Liver (tissue), 3 donors: ENCODE results near the gene MFSD1.
A peak's percentile ranks its signal among the peaks of the same experiment; 100 is the strongest.

ENCODE experiments used
- ATF3 ChIP-seq: IDR thresholded peaks from 2 replicates; pipeline ENCODE4 v1.6.1; 2016; ENCODE audit warnings: antibody characterized with exemption
- CTCF ChIP-seq: fragments of 150-350 bp; IDR thresholded peaks from 2 replicates; pipeline ENCODE4 v1.5.1; 2017; ENCODE audit warnings: improper control_type of control experiment, low read depth, low read length; ENCODE audit not compliant: missing input control
- GABPA ChIP-seq, 2 donors: IDR thresholded peaks in 1 of 2; conservative IDR thresholded peaks in 1 of 2; 2 replicates each; pipeline ENCODE4 v1.6.1; 2016; ENCODE audit warnings: antibody characterized with exemption in 2 of 2, mild to moderate bottlenecking in 1 of 2, moderate library complexity in 1 of 2
- REST ChIP-seq: IDR thresholded peaks from 2 replicates; pipeline ENCODE4 v1.6.1; 2016; ENCODE audit warnings: antibody characterized with exemption, mild to moderate bottlenecking
- RXRA ChIP-seq, 2 donors: IDR thresholded peaks; 2 replicates each; pipeline ENCODE4 v1.6.1; 2017 to 2018; ENCODE audit warnings: antibody characterized with exemption in 2 of 2, mild to moderate bottlenecking in 1 of 2
- TAF1 ChIP-seq: conservative IDR thresholded peaks from 2 replicates; pipeline ENCODE4 v1.6.1; 2016; ENCODE audit warnings: antibody characterized with exemption, mild to moderate bottlenecking
- YY1 ChIP-seq: IDR thresholded peaks from 2 replicates; pipeline ENCODE4 v1.6.1; 2016; ENCODE audit warnings: antibody characterized with exemption, mild to moderate bottlenecking
- donor health status: healthy.
- donor health status: healthy.

GRCh38 chr3:158789592-158789991 is 12.3 kb upstream of the MFSD1 start:
- TF ChIP-seq REST (no peak), TAF1 (no peak), GABPA (IDR thresholded peaks at IDR 0.05 in 1 of 2, conservative IDR thresholded peaks at IDR 0.05 in 1 of 2) (no peak), YY1 (no peak), CTCF (peak; percentile 5), ATF3 (no peak), RXRA (IDR thresholded peaks at IDR 0.05) (no peak)
